HepG2 (cell line): ENCODE data around the gene NXPH4. TPM values are rescaled to one million over a fixed set of nuclear protein-coding genes. Genes with fewer than 3 reads are reported as not detected.

ENCODE experiments used
- ATAC-seq: fragments of 200-7000 bp; cut with Tn5 transposase; 3 replicates; pipeline ENCODE4 v1.9.1; 2020; ENCODE audit warnings: mild to moderate bottlenecking, moderate library complexity
- BruUV-seq: library from RNA; stranded (reverse); fragments of 400-500 nt; replicated peaks from 2 replicates; lab custom pipeline; 2021; lab: Mats Ljungman, UMichigan
- CTCF ChIA-PET: fragments of 300-600 bp; formaldehyde crosslinking; extraction: SDS; loops from one replicate; lab custom pipeline; 2021; ENCODE audit warnings: low total read pairs, inconsistent platforms, low intra/inter-chr PET ratio; lab: Yijun Ruan, JAX
- POLR2A ChIA-PET: fragments of 350-600 bp; sonication (Branson Sonifier 250); formaldehyde crosslinking; loops from one replicate; lab custom pipeline; 2020; ENCODE audit warnings: antibody characterized with exemption, inconsistent platforms; lab: Yijun Ruan, JAX
- DNase-seq: peaks from one replicate; pipeline ENCODE4 v3.0.0-alpha.2; 2015; ENCODE audit warnings: low spot score
- FAIRE-seq: peaks from 3 replicates; lab custom pipeline; 2011; peaks lifted over from hg19 to GRCh38; lab: Jason Lieb, UNC
- H2AFZ ChIP-seq: one replicate; pipeline ENCODE4 v1.6.1; 2011; ENCODE audit warnings: low read length, inconsistent platforms
- H3K27ac ChIP-seq: fragments of 300-600 bp; 3 replicates; pipeline ENCODE4 v1.8.0; 2011; ENCODE audit warnings: mixed run types, mild to moderate bottlenecking, mixed read lengths, low read length, inconsistent platforms; ENCODE audit not compliant: insufficient read depth; ENCODE audit errors: extremely low read length
- H3K27me3 ChIP-seq, 2 experiments: fragments of 200-600 bp in 1 of 2; 2 replicates in 1 of 2; 3 replicates in 1 of 2; pipeline versions ENCODE4 v1.6.0 to v1.8.0; 2011; ENCODE audit warnings: low read length in 2 of 2, mild to moderate bottlenecking in 2 of 2, moderate library complexity in 2 of 2, inconsistent platforms in 1 of 2; ENCODE audit not compliant: insufficient read depth in 2 of 2, control insufficient read depth in 1 of 2
- H3K36me3 ChIP-seq, 2 experiments: fragments of 200-600 bp in 1 of 2; replicated peaks in 1 of 2; 2 replicates in 1 of 2; 3 replicates in 1 of 2; pipeline versions ENCODE4 v1.5.1 to v1.8.0; 2011; ENCODE audit warnings: low read length in 2 of 2, inconsistent platforms in 1 of 2; ENCODE audit not compliant: insufficient read depth in 2 of 2, control insufficient read depth in 1 of 2
- H3K4me1 ChIP-seq: 2 replicates; pipeline ENCODE4 v1.5.1; 2012; ENCODE audit warnings: low read length, inconsistent platforms; ENCODE audit not compliant: insufficient read depth
- H3K4me2 ChIP-seq: 2 replicates; pipeline ENCODE4 v1.6.0; 2011; ENCODE audit warnings: low read depth, low read length, inconsistent platforms
- H3K4me3 ChIP-seq, 3 experiments: fragments of 200-600 bp in 1 of 3; sonication (generic), shearing (Covaris generic) in 1 of 3; replicated peaks in 1 of 3; 2 replicates each; pipeline ENCODE4 v1.5.1; 2011 to 2016; ENCODE audit warnings: low read length in 3 of 3, inconsistent platforms in 2 of 3, low read depth in 2 of 3, mild to moderate bottlenecking in 2 of 3, control low read depth in 1 of 3, mixed read lengths in 1 of 3; ENCODE audit not compliant: insufficient read depth in 1 of 3
- H3K79me2 ChIP-seq: one replicate; pipeline ENCODE4 v1.6.1; 2011; ENCODE audit warnings: low read length, inconsistent platforms; ENCODE audit not compliant: insufficient read depth
- H3K9ac ChIP-seq: 2 replicates; pipeline ENCODE4 v1.6.0; 2011; ENCODE audit warnings: mild to moderate bottlenecking, low read depth, low read length, inconsistent platforms; ENCODE audit not compliant: insufficient read depth
- H3K9me3 ChIP-seq: 2 replicates; pipeline ENCODE4 v1.5.1; 2012; ENCODE audit warnings: mild to moderate bottlenecking, low read length
- H4K20me1 ChIP-seq: 2 replicates; pipeline ENCODE4 v1.6.0; 2011; ENCODE audit warnings: inconsistent platforms, mild to moderate bottlenecking, low read length, moderate library complexity; ENCODE audit not compliant: insufficient read depth
- AGO2 ChIP-seq: fragments of 200-400 bp; formaldehyde crosslinking; optimal IDR thresholded peaks from 2 replicates; pipeline ENCODE3; 2017; ENCODE audit warnings: mild to moderate bottlenecking, low read depth, low read length, moderate library complexity
- GZF1 ChIP-seq: sonication (generic); formaldehyde crosslinking; IDR thresholded peaks from 2 replicates; pipeline ENCODE4 v1.5.1; 2020; ENCODE audit warnings: mild to moderate bottlenecking, missing genetic modification reagents
- NR3C1 ChIP-seq: sonication (generic); formaldehyde crosslinking; IDR thresholded peaks from 2 replicates; pipeline ENCODE4 v1.4.0; 2020; ENCODE audit warnings: missing genetic modification reagents
- WGBS: methylation state at CpG from one replicate; pipeline ENCODE4 v1.1.6; 2017; ENCODE audit warnings: low lambda C conversion rate; 5-methylcytosine and 5-hydroxymethylcytosine counted together
- in situ Hi-C: cut with HindIII; loops from 2 replicates; pipeline ENCODE4 v1.10.0; 2017; ENCODE audit warnings: low pct_unique_long_range_greater_than_20kb; ENCODE audit not compliant: extremely low pct_ligation_motif_present
- intact Hi-C: fragments of 100-400 bp; cut with micrococcal nuclease; formaldehyde crosslinking; loops from one replicate; pipeline ENCODE4 v1.10.0; 2022; ENCODE audit not compliant: unreplicated experiment
- polyA plus RNA-seq, 8 experiments: library from polyadenylated mRNA; depleted of rRNA in 3 of 8; stranded (reverse) in 7 of 8; unstranded in 1 of 8; fragments of >200 nt; fragmentation: Illumina TruSeq in 4 of 8; extraction: Trizol in 4 of 8; gene quantifications; 2 replicates each; pipeline versions ENCODE4 v1.2.1 to v1.2.3, GENCODE V29; 2011 to 2016; ENCODE audit warnings: low read depth in 4 of 8, missing spikeins in 1 of 8, mixed read lengths in 1 of 8; ENCODE audit not compliant: insufficient read depth in 1 of 8
- total RNA-seq, 5 experiments: library from RNA; depleted of rRNA; stranded (reverse); fragments of >200 nt; fragmentation: Illumina TruSeq; extraction: Trizol; gene quantifications; 2 replicates each; pipeline ENCODE4 v1.2.3, GENCODE V29; 2016; ENCODE audit warnings: low read depth in 1 of 5
- TF ChIP-seq, protein P1 (sequence below): sonication (generic); formaldehyde crosslinking; IDR thresholded peaks from 2 replicates; pipeline ENCODE4 v1.8.0; 2023; ENCODE audit warnings: mild to moderate bottlenecking, missing genetic modification reagents

Gene NXPH4
- total and polyA plus RNA-seq, 2 of the 13 experiments (the other 11 are each of a cell fraction or from before 2014, with no cell fraction given) = 0.13 TPM; not detected in 1

DNA sequence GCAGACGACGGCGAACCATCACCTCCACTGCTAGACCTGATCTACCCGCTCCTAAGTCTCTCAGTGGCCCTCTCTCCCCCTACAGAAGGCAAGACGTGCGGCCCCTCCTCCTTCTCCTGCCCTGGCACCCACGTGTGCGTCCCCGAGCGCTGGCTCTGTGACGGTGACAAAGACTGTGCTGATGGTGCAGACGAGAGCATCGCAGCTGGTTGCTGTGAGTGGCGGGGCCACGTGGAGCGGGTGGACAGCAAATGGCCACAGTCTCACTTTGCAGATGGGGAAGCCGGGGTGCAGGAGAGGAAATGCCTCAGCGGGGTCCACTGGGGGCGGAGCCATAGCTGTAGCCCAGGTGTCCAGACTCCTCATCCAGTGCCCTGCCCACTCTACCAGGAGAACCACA lies 21.4 kb upstream of the NXPH4 start:
- H3K4me1 ChIP-seq = no peaks in the 10 kb centered on the region
- H3K36me3 ChIP-seq = peaks cover 80 to 100% of the 10 kb centered on the region in 2 experiments
- no peaks in the 10 kb centered on the region for H3K9me3 ChIP-seq
- H3K27ac ChIP-seq = no peak overlapping the region
- no peak overlapping the region for H3K9ac ChIP-seq
- FAIRE-seq = no peak
- ATAC-seq = no peak
- intact Hi-C loops (no loop called here), in situ Hi-C loops (no loop called here)
- no peak overlapping the region for H3K4me3 ChIP-seq
- TF ChIP-seq GZF1 (CRISPR knock-in tag) = no peak
- ChIA-PET POLR2A (no interaction called here), CTCF (interaction anchor here (1.1 kb wide), 1 partner anchor 12 kb away, joined by 3 read pairs; no protein-coding TSS in a partner anchor)
- BruUV-seq = no TSS peak
- no peaks in the 10 kb centered on the region for H4K20me1 ChIP-seq
- no peak overlapping the region for H2AFZ ChIP-seq
- H3K79me2 ChIP-seq = no peaks in the 10 kb centered on the region
- over 99% methylated on average over 15 of the region's 19 CpGs for WGBS
- H3K27me3 ChIP-seq = no peaks in the 10 kb centered on the region
- DNase-seq = no peak
- H3K4me2 ChIP-seq = no peak overlapping the region

DNA sequence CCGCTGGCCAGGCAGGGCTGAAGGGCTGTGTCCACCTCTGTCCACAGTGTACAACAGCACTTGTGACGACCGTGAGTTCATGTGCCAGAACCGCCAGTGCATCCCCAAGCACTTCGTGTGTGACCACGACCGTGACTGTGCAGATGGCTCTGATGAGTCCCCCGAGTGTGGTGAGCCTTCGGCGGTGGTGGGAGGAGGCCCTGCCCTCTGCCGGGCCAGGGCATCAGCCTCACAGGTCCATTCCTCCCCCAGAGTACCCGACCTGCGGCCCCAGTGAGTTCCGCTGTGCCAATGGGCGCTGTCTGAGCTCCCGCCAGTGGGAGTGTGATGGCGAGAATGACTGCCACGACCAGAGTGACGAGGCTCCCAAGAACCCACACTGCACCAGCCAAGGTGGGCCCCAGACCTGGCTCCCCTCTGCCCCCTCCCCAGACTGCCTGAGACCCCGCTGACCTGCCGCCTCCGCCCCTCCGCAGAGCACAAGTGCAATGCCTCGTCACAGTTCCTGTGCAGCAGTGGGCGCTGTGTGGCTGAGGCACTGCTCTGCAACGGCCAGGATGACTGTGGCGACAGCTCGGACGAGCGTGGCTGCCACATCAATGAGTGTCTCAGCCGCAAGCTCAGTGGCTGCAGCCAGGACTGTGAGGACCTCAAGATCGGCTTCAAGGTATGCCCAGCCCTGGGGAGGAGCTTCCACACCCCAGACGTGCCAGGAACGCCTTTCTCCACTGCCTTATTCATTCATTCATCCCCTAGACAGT lies 20.8 kb upstream of the NXPH4 start:
- POLR2A ChIA-PET = interaction anchor here (1.1 kb wide), 1 partner anchor 68 kb away, joined by 3 read pairs; the partner anchor contains the start of gene LRP1
- H3K27me3 ChIP-seq = no peaks in the 10 kb centered on the region
- no peak for FAIRE-seq
- no TSS peak for BruUV-seq
- no peak overlapping the region for H2AFZ ChIP-seq
- no peaks in the 10 kb centered on the region for H4K20me1 ChIP-seq
- intact Hi-C loops = no loop called here
- H3K4me3 ChIP-seq = no peak overlapping the region
- H3K9me3 ChIP-seq = no peaks in the 10 kb centered on the region
- TF ChIP-seq, protein P1, sequence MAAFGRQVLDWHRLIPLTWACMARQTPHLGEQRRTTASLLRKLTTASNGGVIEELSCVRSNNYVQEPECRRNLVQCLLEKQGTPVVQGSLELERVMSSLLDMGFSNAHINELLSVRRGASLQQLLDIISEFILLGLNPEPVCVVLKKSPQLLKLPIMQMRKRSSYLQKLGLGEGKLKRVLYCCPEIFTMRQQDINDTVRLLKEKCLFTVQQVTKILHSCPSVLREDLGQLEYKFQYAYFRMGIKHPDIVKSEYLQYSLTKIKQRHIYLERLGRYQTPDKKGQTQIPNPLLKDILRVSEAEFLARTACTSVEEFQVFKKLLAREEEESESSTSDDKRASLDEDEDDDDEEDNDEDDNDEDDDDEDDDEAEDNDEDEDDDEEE = no peak
- TF ChIP-seq AGO2 = peak; percentile 40
- TF ChIP-seq NR3C1 = no peak
- TF ChIP-seq, all 625 proteins: peak for 1
- CTCF ChIA-PET = no interaction called here
- in situ Hi-C loops = no loop called here
- DNase-seq (no peak), ATAC-seq (no peak)
- Histone ChIP-seq H3K27ac (no peak overlapping the region), H3K9ac (no peak overlapping the region), H3K4me2 (no peak overlapping the region), H3K79me2 (no peaks in the 10 kb centered on the region), H3K4me1 (no peaks in the 10 kb centered on the region), H3K36me3 (peaks cover 80 to 97% of the 10 kb centered on the region in 2 experiments)
- WGBS = 90% methylated on average over 6 of the region's 34 CpGs
